ENCODE data around the gene KRTAP5-10. TPM values are rescaled to one million over a fixed set of nuclear protein-coding genes. Genes with fewer than 3 reads are reported as not detected.
"Not testable (repeated sequence)": the region's sequence is repeated elsewhere in the genome, so short reads cannot be mapped to it uniquely, and the experiment has no call there.

KRTAP5-10 gene
- total and polyA plus RNA-seq, 2 experiments from 2014 or later, result 0.23 TPM; not detected in 1

DNA sequence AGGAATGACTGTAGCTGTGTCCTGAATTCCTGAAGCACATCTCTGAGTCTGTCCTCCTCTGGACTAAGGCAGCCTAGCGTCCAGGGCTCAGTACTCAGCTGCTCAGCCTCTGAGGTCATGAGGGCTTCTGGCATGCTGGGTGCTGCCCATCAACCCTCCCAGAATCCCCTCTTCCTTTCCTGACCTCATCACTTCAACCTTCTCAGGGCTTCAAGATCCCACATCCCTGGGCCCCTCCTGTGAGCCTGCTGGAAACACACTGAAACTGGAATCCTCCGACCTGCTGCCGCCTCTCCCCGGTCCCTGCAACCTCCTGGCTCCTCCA, 26.7 kb upstream of the KRTAP5-10 start:
- Histone ChIP-seq H3K27ac (no peak overlapping the region), H3K4me1 (ENCODE audit: low read depth) (peaks cover 6% of the 10 kb centered on the region), H3K36me3 (no peaks in the 10 kb centered on the region), H3K4me3 (no peak overlapping the region), H3K9me3 (ENCODE audit: low read depth) (no peaks in the 10 kb centered on the region), H3K27me3 (no peaks in the 10 kb centered on the region)
- TF ChIP-seq, protein P1, sequence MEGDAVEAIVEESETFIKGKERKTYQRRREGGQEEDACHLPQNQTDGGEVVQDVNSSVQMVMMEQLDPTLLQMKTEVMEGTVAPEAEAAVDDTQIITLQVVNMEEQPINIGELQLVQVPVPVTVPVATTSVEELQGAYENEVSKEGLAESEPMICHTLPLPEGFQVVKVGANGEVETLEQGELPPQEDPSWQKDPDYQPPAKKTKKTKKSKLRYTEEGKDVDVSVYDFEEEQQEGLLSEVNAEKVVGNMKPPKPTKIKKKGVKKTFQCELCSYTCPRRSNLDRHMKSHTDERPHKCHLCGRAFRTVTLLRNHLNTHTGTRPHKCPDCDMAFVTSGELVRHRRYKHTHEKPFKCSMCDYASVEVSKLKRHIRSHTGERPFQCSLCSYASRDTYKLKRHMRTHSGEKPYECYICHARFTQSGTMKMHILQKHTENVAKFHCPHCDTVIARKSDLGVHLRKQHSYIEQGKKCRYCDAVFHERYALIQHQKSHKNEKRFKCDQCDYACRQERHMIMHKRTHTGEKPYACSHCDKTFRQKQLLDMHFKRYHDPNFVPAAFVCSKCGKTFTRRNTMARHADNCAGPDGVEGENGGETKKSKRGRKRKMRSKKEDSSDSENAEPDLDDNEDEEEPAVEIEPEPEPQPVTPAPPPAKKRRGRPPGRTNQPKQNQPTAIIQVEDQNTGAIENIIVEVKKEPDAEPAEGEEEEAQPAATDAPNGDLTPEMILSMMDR (IDR thresholded peaks at IDR 0.05; ENCODE audit: low read depth, low read length), result no peak
- no peak for DNase-seq (ENCODE audit: low read depth in 1 of 2, low spot score in 1 of 2)

DNA sequence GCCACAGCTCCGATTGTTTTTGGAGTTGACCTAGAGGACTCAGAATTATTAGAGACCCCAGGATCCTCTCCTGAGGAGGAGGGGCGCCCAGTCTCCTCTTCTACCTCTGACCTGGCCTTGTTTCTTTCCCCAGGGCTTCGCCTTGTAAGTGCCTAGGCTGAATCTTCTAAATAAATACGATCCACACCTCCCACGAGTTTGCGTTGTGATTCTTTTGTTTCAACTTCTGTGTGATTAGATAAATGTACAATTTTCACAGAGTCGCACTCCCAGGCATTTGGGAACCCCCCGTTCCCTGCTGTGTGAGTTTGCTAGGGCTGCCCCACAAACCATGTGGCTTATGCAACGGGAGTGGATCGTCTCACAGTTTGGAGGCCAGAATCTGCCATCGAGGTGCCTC, 26.3 kb upstream of the KRTAP5-10 start:
- Histone ChIP-seq H3K4me1 (ENCODE audit: low read depth) (peaks cover 6% of the 10 kb centered on the region), H3K27me3 (no peaks in the 10 kb centered on the region), H3K27ac (no peak overlapping the region), H3K36me3 (no peaks in the 10 kb centered on the region), H3K9me3 (ENCODE audit: low read depth) (no peaks in the 10 kb centered on the region), H3K4me3 (no peak overlapping the region)
- no peak for DNase-seq (ENCODE audit: low read depth in 1 of 2, low spot score in 1 of 2)
- TF ChIP-seq, protein P1 (IDR thresholded peaks at IDR 0.05; ENCODE audit: low read depth, low read length), result no peak

DNA sequence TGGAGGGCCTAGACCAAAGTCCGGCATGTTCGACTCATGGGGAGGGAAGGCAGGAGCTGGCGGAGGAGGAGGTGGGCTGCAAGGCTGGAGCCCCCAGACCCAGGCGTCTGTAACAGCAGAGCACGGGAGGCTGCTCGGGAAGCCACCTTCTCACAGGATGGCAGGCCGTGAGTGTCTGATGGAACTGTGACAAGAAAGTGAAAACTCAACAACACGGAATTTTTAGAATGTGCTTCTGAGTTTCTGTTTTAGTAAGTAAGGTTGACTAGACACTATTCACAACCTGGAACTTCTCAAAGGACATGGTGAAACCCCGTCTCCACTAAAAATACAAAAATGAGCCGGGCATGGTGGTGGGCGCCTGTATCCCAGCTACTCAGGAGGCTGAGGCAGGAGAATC, 25.4 kb upstream of the KRTAP5-10 start:
- H3K9me3 ChIP-seq (ENCODE audit: low read depth); H3K4me1 ChIP-seq (ENCODE audit: low read depth); H3K4me3 ChIP-seq; H3K27me3 ChIP-seq; DNase-seq (ENCODE audit: low read depth in 1 of 2, low spot score in 1 of 2); H3K27ac ChIP-seq; H3K36me3 ChIP-seq: not testable (repeated sequence)

DNA sequence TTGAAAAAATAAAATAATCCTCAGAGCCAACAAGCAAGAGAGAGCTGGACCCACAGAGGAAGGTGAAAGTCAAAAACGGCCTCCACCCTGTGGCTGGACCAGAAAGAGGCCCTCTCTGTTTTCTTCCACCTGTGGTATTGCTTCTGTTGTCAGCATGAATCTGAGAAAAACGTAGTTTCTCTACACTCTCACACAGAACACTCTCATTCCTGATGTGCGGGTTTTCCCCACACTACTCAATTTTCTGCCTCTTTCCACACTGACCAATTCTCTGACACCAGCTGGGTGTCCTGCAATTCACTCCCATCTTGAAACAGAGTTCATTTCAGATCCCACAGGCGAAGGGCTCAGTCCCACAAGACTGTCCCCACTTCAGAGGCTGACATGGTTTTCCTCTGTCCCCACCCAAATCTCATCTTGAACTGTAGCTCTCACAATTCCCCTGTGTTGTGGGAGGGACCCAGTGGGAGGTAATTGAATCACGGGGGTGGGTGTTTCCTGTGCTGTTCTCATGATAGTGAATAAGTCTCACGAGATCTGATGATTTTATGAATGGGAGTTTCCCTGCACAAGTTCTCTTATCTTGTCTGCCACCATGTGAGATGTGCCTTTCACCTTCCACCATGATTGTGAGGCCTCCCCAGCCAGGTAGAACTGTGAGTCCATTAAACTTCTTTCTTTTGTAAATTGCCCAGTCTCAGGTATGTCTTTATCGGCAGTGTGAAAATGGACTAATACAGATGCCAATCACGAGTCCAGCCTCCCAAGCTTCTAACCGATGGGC, 24.6 kb upstream of the KRTAP5-10 start:
- not testable (repeated sequence) for H3K4me1 ChIP-seq (ENCODE audit: low read depth); H3K9me3 ChIP-seq (ENCODE audit: low read depth); H3K36me3 ChIP-seq; H3K27ac ChIP-seq; DNase-seq (ENCODE audit: low read depth in 1 of 2, low spot score in 1 of 2); H3K27me3 ChIP-seq; H3K4me3 ChIP-seq

DNA sequence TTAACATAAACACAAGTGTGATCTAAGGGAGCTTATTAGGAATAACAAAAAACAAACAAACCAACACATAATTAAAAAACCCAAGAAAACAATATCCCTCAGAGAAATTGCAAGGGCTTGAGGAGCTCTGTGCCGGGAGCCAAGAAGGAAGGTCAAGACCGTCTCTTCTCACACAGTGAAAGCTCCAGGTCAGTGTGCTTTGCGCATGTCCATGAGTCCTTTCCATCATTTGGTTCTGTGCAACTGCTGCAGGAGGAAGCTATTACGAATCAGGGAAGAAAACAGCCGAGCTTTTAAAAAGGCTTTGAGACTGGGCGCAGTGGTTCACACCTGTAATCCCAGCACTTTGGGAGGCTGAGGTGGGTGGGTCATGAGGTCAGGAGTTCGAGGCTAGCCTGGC, 23.0 kb upstream of the KRTAP5-10 start:
- TF ChIP-seq, protein P1 (IDR thresholded peaks at IDR 0.05; ENCODE audit: low read depth, low read length), result no peak
- Histone ChIP-seq H3K27me3 (no peaks in the 10 kb centered on the region), H3K36me3 (no peaks in the 10 kb centered on the region), H3K4me1 (ENCODE audit: low read depth) (no peaks in the 10 kb centered on the region), H3K9me3 (ENCODE audit: low read depth) (no peaks in the 10 kb centered on the region), H3K27ac (no peak overlapping the region), H3K4me3 (no peak overlapping the region)
- no peak for DNase-seq (ENCODE audit: low read depth in 1 of 2, low spot score in 1 of 2)

DNA sequence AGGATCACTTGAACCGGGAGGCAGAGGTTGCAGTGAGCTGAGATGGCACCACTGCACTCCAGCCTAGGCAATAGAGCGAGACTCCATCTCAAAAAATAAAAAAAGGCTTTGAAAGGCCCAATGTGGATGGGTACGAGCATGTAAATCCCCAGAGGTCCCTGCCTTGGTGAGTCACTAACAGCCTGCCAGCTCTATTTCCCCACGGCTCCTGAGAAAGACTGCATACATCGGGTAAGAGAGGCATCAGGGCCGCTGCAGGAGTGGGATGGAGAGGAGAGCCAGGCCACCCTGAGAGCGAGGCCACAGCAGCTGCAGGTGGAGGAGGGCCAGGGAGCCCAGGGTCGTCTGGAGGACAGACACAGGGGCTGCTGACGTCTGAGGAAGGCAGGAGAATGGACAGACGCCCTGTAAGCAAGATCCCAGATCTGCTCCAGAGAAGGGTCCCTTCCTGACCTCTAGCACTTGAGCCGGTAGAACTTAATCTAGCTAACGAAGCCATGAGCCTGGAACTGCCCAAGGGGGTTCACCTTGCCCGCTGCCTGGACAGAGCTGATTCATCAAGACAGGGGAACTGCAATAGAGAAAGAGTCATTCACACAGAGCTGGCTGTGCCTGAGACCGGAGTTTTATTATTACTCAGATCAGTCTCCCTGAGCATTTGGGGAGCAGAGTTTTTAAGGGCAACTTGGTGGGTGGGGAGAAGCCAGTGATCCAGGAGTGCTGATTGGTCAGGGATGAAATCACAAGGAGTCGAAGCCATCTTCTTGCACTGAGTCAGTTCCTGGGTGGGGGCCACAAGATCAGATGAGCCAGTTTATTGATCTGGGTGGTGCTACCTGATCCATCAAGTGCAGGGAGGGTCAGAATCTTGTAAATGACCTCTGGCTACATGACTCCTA, 22.2 kb upstream of the KRTAP5-10 start:
- peak; percentile 4 to 17 for DNase-seq (ENCODE audit: low read depth in 1 of 2, low spot score in 1 of 2)
- no peaks in the 10 kb centered on the region for H3K4me1 ChIP-seq (ENCODE audit: low read depth)
- TF ChIP-seq, protein P1 (IDR thresholded peaks at IDR 0.05; ENCODE audit: low read depth, low read length), result no peak
- no peak overlapping the region for H3K27ac ChIP-seq
- no peaks in the 10 kb centered on the region for H3K27me3 ChIP-seq
- no peak overlapping the region for H3K4me3 ChIP-seq
- no peaks in the 10 kb centered on the region for H3K9me3 ChIP-seq (ENCODE audit: low read depth)
- no peaks in the 10 kb centered on the region for H3K36me3 ChIP-seq
